Mesodermal cell (in vitro differentiated cells): Measurements from ENCODE around the gene PI16.
"Not testable (repeated sequence)": the region's sequence is repeated elsewhere in the genome, so short reads cannot be mapped to it uniquely, and the experiment has no call there.

Experiments used
- H3K27ac ChIP-seq: 2 replicates; pipeline ENCODE4 v1.7.0; 2013; ENCODE audit warnings: mild to moderate bottlenecking, low read depth, low read length, moderate library complexity; ENCODE audit not compliant: severe bottlenecking
- H3K36me3 ChIP-seq: 2 replicates; pipeline ENCODE4 v1.7.1; 2013; ENCODE audit warnings: mild to moderate bottlenecking, low read length, moderate library complexity; ENCODE audit not compliant: control insufficient read depth, insufficient read depth
- H3K4me1 ChIP-seq: one replicate; pipeline ENCODE4 v1.7.1; 2013; ENCODE audit warnings: mild to moderate bottlenecking, low read length; ENCODE audit not compliant: insufficient read depth, control insufficient read depth, poor library complexity, severe bottlenecking
- H3K4me3 ChIP-seq: 2 replicates; pipeline ENCODE4 v1.7.0; 2013; ENCODE audit warnings: low read length, control low read depth, mild to moderate bottlenecking; ENCODE audit not compliant: insufficient read depth, poor library complexity, severe bottlenecking; ENCODE audit errors: extremely low read depth
- H3K9me3 ChIP-seq: 2 replicates; pipeline ENCODE4 v1.7.1; 2013; ENCODE audit warnings: mild to moderate bottlenecking, low read length, moderate library complexity; ENCODE audit not compliant: control insufficient read depth
- WGBS, 2 experiments: methylation state at CpG; one replicate each; pipeline ENCODE4 v1.1.5; 2013; ENCODE audit warnings: missing lambda C conversion rate in 2 of 2; ENCODE audit not compliant: insufficient coverage in 2 of 2; 5-methylcytosine and 5-hydroxymethylcytosine counted together

PI16 gene

GRCh38 chr6:36942329-36942728 lies 12.2 kb upstream of the PI16 start:
- not testable (repeated sequence) for H3K36me3 ChIP-seq, H3K9me3 ChIP-seq, H3K27ac ChIP-seq, H3K4me1 ChIP-seq, H3K4me3 ChIP-seq
- no CpG with 5 or more reads among the region's 2 CpGs for WGBS, 2 experiments

- 82 to 90% methylated on average over 5 of the region's 5 CpGs for WGBS, 2 experiments
- H3K4me3 ChIP-seq: no peak overlapping the region
- no peaks in the 10 kb centered on the region for H3K36me3 ChIP-seq
- no peaks in the 10 kb centered on the region for H3K9me3 ChIP-seq
- H3K27ac ChIP-seq: no peak overlapping the region
- peaks cover 9% of the 10 kb centered on the region for H3K4me1 ChIP-seq
Measured at GRCh38 chr6:36944650-36945049, 9.9 kb upstream of the PI16 start.

GRCh38 chr6:36945301-36945700 lies 9.2 kb upstream of the PI16 start:
- Histone ChIP-seq H3K36me3 (no peaks in the 10 kb centered on the region), H3K4me1 (peaks cover 13% of the 10 kb centered on the region), H3K4me3 (no peak overlapping the region), H3K27ac (no peak overlapping the region), H3K9me3 (no peaks in the 10 kb centered on the region)
- 60 to 67% methylated on average over 1 of the region's 4 CpGs for WGBS, 2 experiments

- H3K4me3 ChIP-seq: no peak overlapping the region
- 92 to 100% methylated on average over 4 of the region's 4 CpGs for WGBS, 2 experiments
- H3K27ac ChIP-seq: no peak overlapping the region
- H3K4me1 ChIP-seq: peaks cover 13% of the 10 kb centered on the region
- no peaks in the 10 kb centered on the region for H3K36me3 ChIP-seq
- no peaks in the 10 kb centered on the region for H3K9me3 ChIP-seq
Measured at GRCh38 chr6:36946526-36946925, 8.0 kb upstream of the PI16 start.

- no peak overlapping the region for H3K4me3 ChIP-seq
- no peaks in the 10 kb centered on the region for H3K36me3 ChIP-seq
- H3K27ac ChIP-seq: no peak overlapping the region
- H3K4me1 ChIP-seq: peaks cover 13% of the 10 kb centered on the region
- H3K9me3 ChIP-seq: no peaks in the 10 kb centered on the region
- 88 to 89% methylated on average over 7 to 12 of the region's 12 CpGs for WGBS, 2 experiments
Measured at GRCh38 chr6:36947570-36948351, 6.8 kb upstream of the PI16 start.

GRCh38 chr6:36949076-36949475 lies 5.5 kb upstream of the PI16 start:
- H3K4me3 ChIP-seq, H3K9me3 ChIP-seq, H3K36me3 ChIP-seq, H3K27ac ChIP-seq: not testable (repeated sequence)
- peaks cover 13% of the 10 kb centered on the region for H3K4me1 ChIP-seq
- 87 to 94% methylated on average over 6 of the region's 9 CpGs for WGBS, 2 experiments

GRCh38 chr6:36949636-36950035 lies 4.9 kb upstream of the PI16 start:
- Histone ChIP-seq H3K36me3 (no peaks in the 10 kb centered on the region), H3K4me1 (peaks cover 18% of the 10 kb centered on the region), H3K9me3 (no peaks in the 10 kb centered on the region), H3K4me3 (no peak overlapping the region), H3K27ac (peak overlapping the region; percentile 29)
- WGBS, 2 experiments: no CpG with 5 or more reads among the region's 3 CpGs

GRCh38 chr6:36953931-36954261 lies 642 bp upstream of the PI16 start:
- Histone ChIP-seq H3K36me3 (no peaks in the 10 kb centered on the region), H3K9me3 (no peaks in the 10 kb centered on the region), H3K4me3 (no peak overlapping the region), H3K27ac (no peak overlapping the region), H3K4me1 (peaks cover 15% of the 10 kb centered on the region)
- whole genome bisulfite sequencing, 2 experiments: 50 to 67% methylated on average over 1 of the region's 1 CpG

GRCh38 chr6:36955136-36955535 lies 598 bp downstream of the PI16 start:
- peaks cover 11% of the 10 kb centered on the region for H3K4me1 ChIP-seq
- no peaks in the 10 kb centered on the region for H3K36me3 ChIP-seq
- no peak overlapping the region for H3K27ac ChIP-seq
- 64 to 82% methylated on average over 4 to 5 of the region's 6 CpGs for WGBS, 2 experiments
- H3K9me3 ChIP-seq: no peaks in the 10 kb centered on the region
- H3K4me3 ChIP-seq: no peak overlapping the region

GRCh38 chr6:36955671-36956445 lies 1.3 kb downstream of the PI16 start:
- Histone ChIP-seq H3K9me3 (no peaks in the 10 kb centered on the region), H3K27ac (no peak overlapping the region), H3K4me3 (no peak overlapping the region), H3K4me1 (peaks cover 17% of the 10 kb centered on the region), H3K36me3 (no peaks in the 10 kb centered on the region)
- 90 to 95% methylated on average over 6 to 7 of the region's 9 CpGs for WGBS, 2 experiments

- no peaks in the 10 kb centered on the region for H3K36me3 ChIP-seq
- H3K4me1 ChIP-seq: peaks cover 20% of the 10 kb centered on the region
Measured at GRCh38 chr6:36956446-36956820, 1.9 kb downstream of the PI16 start.

More at GRCh38 chr6:36956446-36956820, 1.9 kb downstream of the PI16 start:
- Histone ChIP-seq H3K9me3 (no peaks in the 10 kb centered on the region), H3K4me3 (no peak overlapping the region), H3K27ac (no peak overlapping the region)
